ENCODE results near the gene SIGLEC6.

DNA sequence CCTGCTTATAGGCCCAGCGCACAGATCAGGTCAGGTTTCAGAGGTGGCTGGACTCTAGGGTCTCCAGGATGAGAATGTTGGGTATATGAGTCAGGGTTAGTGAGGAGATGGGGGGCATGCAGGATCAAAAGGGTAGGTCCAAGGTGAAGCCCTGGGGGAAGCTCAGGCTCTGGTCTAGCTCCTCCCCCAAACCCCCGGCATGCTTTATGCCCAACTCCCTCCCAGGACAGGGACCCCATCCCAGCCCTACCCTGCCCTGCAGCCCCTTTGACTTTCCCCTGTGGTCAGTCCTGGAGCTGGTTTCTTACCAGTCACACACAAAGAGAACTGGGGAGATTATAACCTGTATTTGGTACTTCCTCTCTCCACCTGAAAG is 62.9 kb downstream of the SIGLEC6 start:
- TF ChIP-seq, protein P1, sequence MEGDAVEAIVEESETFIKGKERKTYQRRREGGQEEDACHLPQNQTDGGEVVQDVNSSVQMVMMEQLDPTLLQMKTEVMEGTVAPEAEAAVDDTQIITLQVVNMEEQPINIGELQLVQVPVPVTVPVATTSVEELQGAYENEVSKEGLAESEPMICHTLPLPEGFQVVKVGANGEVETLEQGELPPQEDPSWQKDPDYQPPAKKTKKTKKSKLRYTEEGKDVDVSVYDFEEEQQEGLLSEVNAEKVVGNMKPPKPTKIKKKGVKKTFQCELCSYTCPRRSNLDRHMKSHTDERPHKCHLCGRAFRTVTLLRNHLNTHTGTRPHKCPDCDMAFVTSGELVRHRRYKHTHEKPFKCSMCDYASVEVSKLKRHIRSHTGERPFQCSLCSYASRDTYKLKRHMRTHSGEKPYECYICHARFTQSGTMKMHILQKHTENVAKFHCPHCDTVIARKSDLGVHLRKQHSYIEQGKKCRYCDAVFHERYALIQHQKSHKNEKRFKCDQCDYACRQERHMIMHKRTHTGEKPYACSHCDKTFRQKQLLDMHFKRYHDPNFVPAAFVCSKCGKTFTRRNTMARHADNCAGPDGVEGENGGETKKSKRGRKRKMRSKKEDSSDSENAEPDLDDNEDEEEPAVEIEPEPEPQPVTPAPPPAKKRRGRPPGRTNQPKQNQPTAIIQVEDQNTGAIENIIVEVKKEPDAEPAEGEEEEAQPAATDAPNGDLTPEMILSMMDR (IDR thresholded peaks at IDR 0.05): no peak
- TF ChIP-seq KDM1A (IDR thresholded peaks at IDR 0.05; ENCODE audit: low read depth) (no peak), NPAS2 (CRISPR knock-in tag; IDR thresholded peaks at IDR 0.05; ENCODE audit: borderline replicate concordance) (no peak), ZSCAN20 (CRISPR knock-in tag; IDR thresholded peaks at IDR 0.05) (no peak), TP53 (CRISPR knock-in tag; IDR thresholded peaks at IDR 0.05) (no peak), RARB (CRISPR knock-in tag; IDR thresholded peaks at IDR 0.05) (no peak), JUNB (IDR thresholded peaks at IDR 0.05) (no peak)
- TF ChIP-seq, protein P2, sequence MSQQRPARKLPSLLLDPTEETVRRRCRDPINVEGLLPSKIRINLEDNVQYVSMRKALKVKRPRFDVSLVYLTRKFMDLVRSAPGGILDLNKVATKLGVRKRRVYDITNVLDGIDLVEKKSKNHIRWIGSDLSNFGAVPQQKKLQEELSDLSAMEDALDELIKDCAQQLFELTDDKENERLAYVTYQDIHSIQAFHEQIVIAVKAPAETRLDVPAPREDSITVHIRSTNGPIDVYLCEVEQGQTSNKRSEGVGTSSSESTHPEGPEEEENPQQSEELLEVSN (IDR thresholded peaks at IDR 0.05; ENCODE audit: borderline replicate concordance, low read depth): no peak

Measured in A549 (cell line).